SK-N-SH treated with all-trans-retinoic acid at 6 μM for 48 hours (cell line): ENCODE data around the gene PSRC1.

Source experiments
- ATAC-seq: fragments of 200-7000 bp; cut with Tn5 transposase; 3 replicates; pipeline ENCODE4 v1.9.1; 2020; ENCODE audit warnings: mild to moderate bottlenecking, moderate library complexity
- BACH2 ChIP-seq: fragments of 250-450 bp; sonication (Bioruptor Pico); IDR thresholded peaks from 2 replicates; pipeline ENCODE4 v1.9.0; 2021; ENCODE audit warnings: mild to moderate bottlenecking, borderline replicate concordance
- CSDC2 ChIP-seq: fragments of 250-450 bp; sonication (Bioruptor Pico); IDR thresholded peaks from 2 replicates; pipeline ENCODE4 v1.5.0; 2020; ENCODE audit warnings: mild to moderate bottlenecking, moderate library complexity
- ESRRG ChIP-seq: fragments of 250-450 bp; sonication (Bioruptor Pico); IDR thresholded peaks from 2 replicates; pipeline ENCODE4 v1.6.1; 2021; ENCODE audit warnings: mild to moderate bottlenecking
- GLIS3 ChIP-seq: fragments of 250-450 bp; sonication (Bioruptor Pico); IDR thresholded peaks from 2 replicates; pipeline ENCODE4 v1.5.0; 2020; ENCODE audit warnings: mild to moderate bottlenecking, moderate library complexity
- OSR1 ChIP-seq: fragments of 250-450 bp; sonication (Bioruptor Pico); IDR thresholded peaks from 2 replicates; pipeline ENCODE4 v1.8.0; 2022; ENCODE audit warnings: moderate library complexity, mild to moderate bottlenecking, inconsistent platforms
- POU6F1 ChIP-seq: fragments of 250-450 bp; sonication (Bioruptor Pico); IDR thresholded peaks from 2 replicates; pipeline ENCODE4 v1.8.0; 2021; ENCODE audit warnings: low read depth, mild to moderate bottlenecking, moderate library complexity, borderline replicate concordance
- RARB ChIP-seq: fragments of 250-450 bp; sonication (Bioruptor Pico); IDR thresholded peaks from 2 replicates; pipeline ENCODE4 v1.8.0; 2021; ENCODE audit warnings: mild to moderate bottlenecking, moderate library complexity
- TOX ChIP-seq: fragments of 250-450 bp; sonication (Bioruptor Pico); IDR thresholded peaks from 2 replicates; pipeline ENCODE4 v1.8.0; 2021; ENCODE audit warnings: mild to moderate bottlenecking, moderate library complexity, borderline replicate concordance
- ZC3H10 ChIP-seq: fragments of 250-450 bp; sonication (Bioruptor Pico); IDR thresholded peaks from 2 replicates; pipeline ENCODE4 v1.5.1; 2021; ENCODE audit warnings: mild to moderate bottlenecking, moderate library complexity
- ZFP3 ChIP-seq: fragments of 250-450 bp; sonication (Bioruptor Pico); IDR thresholded peaks from 2 replicates; pipeline ENCODE4 v1.5.0; 2020; ENCODE audit warnings: mild to moderate bottlenecking, moderate library complexity
- ZFP30 ChIP-seq: fragments of 450-650 bp; formaldehyde crosslinking; IDR thresholded peaks from 2 replicates; pipeline ENCODE4 v1.5.0; 2022; ENCODE audit warnings: mild to moderate bottlenecking, moderate library complexity
- ZNF565 ChIP-seq: fragments of 450-650 bp; formaldehyde crosslinking; conservative IDR thresholded peaks from 2 replicates; pipeline ENCODE4 v1.5.0; 2020; ENCODE audit warnings: low read depth, mild to moderate bottlenecking, moderate library complexity
- ZNF70 ChIP-seq: fragments of 450-650 bp; formaldehyde crosslinking; IDR thresholded peaks from 2 replicates; pipeline ENCODE4 v1.5.0; 2020; ENCODE audit warnings: mild to moderate bottlenecking, moderate library complexity
- ZNF8 ChIP-seq: fragments of 450-650 bp; formaldehyde crosslinking; IDR thresholded peaks from 2 replicates; pipeline ENCODE4 v1.5.0; 2020; ENCODE audit warnings: mild to moderate bottlenecking, moderate library complexity
- TF ChIP-seq, protein P1 (sequence below): fragments of 250-450 bp; sonication (Bioruptor Pico); IDR thresholded peaks from 2 replicates; pipeline ENCODE4 v1.5.1; 2020; ENCODE audit warnings: low read depth, mild to moderate bottlenecking, moderate library complexity
- TF ChIP-seq, protein P2 (sequence below): fragments of 250-450 bp; sonication (Bioruptor Pico); IDR thresholded peaks from 2 replicates; pipeline ENCODE4 v1.5.1; 2021; ENCODE audit warnings: mild to moderate bottlenecking, moderate library complexity
- TF ChIP-seq, protein P3 (sequence below): fragments of 250-450 bp; sonication (Bioruptor Pico); IDR thresholded peaks from 2 replicates; pipeline ENCODE4 v1.8.0; 2020; ENCODE audit warnings: mild to moderate bottlenecking, moderate library complexity, borderline replicate concordance
- TF ChIP-seq, protein P4 (sequence below): fragments of 250-450 bp; sonication (Bioruptor Pico); IDR thresholded peaks from 2 replicates; pipeline ENCODE4 v1.5.0; 2020; ENCODE audit warnings: mild to moderate bottlenecking, moderate library complexity

Gene PSRC1

DNA sequence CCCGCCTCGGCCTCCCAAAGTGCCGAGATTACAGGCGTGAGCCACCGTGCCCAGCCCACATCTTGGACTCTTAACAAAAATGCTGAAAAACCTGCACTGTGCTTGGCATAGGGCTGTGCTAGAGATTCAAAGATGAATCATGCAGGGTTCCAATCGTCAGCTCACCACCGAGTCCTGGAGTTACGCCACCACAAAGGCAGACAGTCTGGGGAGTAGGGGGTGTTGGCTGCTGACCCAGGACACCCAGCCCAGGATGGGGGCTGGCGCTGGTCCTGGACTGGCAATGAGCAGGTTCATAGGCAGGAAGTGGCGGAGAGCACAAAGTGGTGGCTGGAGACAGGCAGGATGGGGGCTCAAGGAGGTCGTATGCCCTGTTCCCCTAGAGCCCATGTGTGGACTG lies 16.0 kb downstream of the PSRC1 start (continued):
- TF ChIP-seq, protein P1, sequence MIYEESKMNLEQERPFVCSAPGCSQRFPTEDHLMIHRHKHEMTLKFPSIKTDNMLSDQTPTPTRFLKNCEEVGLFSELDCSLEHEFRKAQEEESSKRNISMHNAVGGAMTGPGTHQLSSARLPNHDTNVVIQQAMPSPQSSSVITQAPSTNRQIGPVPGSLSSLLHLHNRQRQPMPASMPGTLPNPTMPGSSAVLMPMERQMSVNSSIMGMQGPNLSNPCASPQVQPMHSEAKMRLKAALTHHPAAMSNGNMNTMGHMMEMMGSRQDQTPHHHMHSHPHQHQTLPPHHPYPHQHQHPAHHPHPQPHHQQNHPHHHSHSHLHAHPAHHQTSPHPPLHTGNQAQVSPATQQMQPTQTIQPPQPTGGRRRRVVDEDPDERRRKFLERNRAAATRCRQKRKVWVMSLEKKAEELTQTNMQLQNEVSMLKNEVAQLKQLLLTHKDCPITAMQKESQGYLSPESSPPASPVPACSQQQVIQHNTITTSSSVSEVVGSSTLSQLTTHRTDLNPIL (CRISPR knock-in tag) = no peak
- TF ChIP-seq ZNF70 (no peak), ZC3H10 (no peak), RARB (CRISPR knock-in tag) (no peak), ZNF565 (CRISPR knock-in tag) (no peak), ZFP30 (no peak), ESRRG (CRISPR knock-in tag) (no peak), CSDC2 (CRISPR knock-in tag) (no peak), OSR1 (no peak)
- TF ChIP-seq, protein P2, sequence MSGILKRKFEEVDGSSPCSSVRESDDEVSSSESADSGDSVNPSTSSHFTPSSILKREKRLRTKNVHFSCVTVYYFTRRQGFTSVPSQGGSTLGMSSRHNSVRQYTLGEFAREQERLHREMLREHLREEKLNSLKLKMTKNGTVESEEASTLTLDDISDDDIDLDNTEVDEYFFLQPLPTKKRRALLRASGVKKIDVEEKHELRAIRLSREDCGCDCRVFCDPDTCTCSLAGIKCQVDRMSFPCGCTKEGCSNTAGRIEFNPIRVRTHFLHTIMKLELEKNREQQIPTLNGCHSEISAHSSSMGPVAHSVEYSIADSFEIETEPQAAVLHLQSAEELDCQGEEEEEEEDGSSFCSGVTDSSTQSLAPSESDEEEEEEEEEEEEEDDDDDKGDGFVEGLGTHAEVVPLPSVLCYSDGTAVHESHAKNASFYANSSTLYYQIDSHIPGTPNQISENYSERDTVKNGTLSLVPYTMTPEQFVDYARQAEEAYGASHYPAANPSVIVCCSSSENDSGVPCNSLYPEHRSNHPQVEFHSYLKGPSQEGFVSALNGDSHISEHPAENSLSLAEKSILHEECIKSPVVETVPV (CRISPR knock-in tag) = no peak

DNA sequence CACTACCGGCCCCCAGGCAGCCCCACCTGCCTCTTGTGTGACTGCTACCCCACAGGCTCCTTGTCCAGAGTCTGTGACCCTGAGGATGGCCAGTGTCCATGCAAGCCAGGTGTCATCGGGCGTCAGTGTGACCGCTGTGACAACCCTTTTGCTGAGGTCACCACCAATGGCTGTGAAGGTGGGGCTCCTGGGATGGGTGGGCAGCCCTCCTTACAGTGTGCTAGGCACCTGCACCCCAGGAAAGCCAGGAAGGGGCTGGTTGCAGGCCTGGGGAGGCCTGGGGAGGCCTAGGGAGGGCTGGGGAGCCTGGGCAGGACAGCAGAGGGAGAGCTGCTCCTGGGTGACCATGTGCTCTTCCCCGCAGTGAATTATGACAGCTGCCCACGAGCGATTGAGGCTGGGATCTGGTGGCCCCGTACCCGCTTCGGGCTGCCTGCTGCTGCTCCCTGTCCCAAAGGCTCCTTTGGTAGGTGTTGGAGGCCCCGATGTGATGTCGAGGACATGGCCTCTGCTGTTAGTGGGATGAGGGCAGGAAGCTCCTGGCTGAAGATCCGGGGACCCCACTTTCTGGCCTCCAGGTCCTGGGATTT lies 17.1 kb downstream of the PSRC1 start:
- no peak for TF ChIP-seq OSR1
- TF ChIP-seq, protein P2 (CRISPR knock-in tag) = no peak
- no peak for TF ChIP-seq ZFP3 (CRISPR knock-in tag)
- TF ChIP-seq, protein P3, sequence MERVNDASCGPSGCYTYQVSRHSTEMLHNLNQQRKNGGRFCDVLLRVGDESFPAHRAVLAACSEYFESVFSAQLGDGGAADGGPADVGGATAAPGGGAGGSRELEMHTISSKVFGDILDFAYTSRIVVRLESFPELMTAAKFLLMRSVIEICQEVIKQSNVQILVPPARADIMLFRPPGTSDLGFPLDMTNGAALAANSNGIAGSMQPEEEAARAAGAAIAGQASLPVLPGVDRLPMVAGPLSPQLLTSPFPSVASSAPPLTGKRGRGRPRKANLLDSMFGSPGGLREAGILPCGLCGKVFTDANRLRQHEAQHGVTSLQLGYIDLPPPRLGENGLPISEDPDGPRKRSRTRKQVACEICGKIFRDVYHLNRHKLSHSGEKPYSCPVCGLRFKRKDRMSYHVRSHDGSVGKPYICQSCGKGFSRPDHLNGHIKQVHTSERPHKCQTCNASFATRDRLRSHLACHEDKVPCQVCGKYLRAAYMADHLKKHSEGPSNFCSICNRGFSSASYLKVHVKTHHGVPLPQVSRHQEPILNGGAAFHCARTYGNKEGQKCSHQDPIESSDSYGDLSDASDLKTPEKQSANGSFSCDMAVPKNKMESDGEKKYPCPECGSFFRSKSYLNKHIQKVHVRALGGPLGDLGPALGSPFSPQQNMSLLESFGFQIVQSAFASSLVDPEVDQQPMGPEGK = no peak
- no peak for TF ChIP-seq ESRRG (CRISPR knock-in tag)
- TF ChIP-seq RARB (CRISPR knock-in tag) = no peak
- TF ChIP-seq, protein P1 (CRISPR knock-in tag) = no peak
- no peak for TF ChIP-seq ZNF565 (CRISPR knock-in tag)
- TF ChIP-seq ZNF8 (CRISPR knock-in tag) = no peak
- TF ChIP-seq GLIS3 (CRISPR knock-in tag) = no peak
- no peak for TF ChIP-seq BACH2
- no peak for TF ChIP-seq TOX (CRISPR knock-in tag)
- TF ChIP-seq ZNF70 = no peak
- TF ChIP-seq POU6F1 (CRISPR knock-in tag) = no peak
- no peak for ATAC-seq

DNA sequence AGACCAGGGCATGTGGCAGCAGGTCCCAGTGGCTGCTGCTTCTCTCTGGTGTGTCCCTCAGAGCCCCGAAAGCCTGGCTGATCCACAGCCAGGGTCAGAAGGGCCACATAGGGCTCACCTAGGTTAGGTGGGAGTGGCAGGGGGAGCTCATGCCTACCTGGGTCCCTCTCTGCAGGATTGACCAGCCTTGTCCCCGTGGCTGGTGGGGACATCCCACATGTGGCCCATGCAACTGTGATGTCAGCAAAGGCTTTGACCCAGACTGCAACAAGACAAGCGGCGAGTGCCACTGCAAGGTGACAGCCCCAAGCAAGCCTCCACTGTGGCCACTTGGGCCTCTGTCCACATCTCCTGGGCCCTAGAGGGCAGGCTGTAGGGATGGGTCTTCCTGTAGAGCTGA lies 17.9 kb downstream of the PSRC1 start:
- no peak for TF ChIP-seq ESRRG (CRISPR knock-in tag)
- TF ChIP-seq, protein P4, sequence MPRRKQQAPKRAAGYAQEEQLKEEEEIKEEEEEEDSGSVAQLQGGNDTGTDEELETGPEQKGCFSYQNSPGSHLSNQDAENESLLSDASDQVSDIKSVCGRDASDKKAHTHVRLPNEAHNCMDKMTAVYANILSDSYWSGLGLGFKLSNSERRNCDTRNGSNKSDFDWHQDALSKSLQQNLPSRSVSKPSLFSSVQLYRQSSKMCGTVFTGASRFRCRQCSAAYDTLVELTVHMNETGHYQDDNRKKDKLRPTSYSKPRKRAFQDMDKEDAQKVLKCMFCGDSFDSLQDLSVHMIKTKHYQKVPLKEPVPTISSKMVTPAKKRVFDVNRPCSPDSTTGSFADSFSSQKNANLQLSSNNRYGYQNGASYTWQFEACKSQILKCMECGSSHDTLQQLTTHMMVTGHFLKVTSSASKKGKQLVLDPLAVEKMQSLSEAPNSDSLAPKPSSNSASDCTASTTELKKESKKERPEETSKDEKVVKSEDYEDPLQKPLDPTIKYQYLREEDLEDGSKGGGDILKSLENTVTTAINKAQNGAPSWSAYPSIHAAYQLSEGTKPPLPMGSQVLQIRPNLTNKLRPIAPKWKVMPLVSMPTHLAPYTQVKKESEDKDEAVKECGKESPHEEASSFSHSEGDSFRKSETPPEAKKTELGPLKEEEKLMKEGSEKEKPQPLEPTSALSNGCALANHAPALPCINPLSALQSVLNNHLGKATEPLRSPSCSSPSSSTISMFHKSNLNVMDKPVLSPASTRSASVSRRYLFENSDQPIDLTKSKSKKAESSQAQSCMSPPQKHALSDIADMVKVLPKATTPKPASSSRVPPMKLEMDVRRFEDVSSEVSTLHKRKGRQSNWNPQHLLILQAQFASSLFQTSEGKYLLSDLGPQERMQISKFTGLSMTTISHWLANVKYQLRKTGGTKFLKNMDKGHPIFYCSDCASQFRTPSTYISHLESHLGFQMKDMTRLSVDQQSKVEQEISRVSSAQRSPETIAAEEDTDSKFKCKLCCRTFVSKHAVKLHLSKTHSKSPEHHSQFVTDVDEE = no peak
- TF ChIP-seq, all 23 proteins: peak for 0
- no peak for ATAC-seq
